ENCODE results near the gene RBM14.
"Not testable (repeated sequence)": the region's sequence is repeated elsewhere in the genome, so short reads cannot be mapped to it uniquely, and the experiment has no call there.

RBM14 gene

GRCh38 chr11:66632952-66633351, 16.5 kb downstream of the RBM14 start:
- DNase-seq (ENCODE audit: low read depth), result no peak

- no peak for DNase-seq (ENCODE audit: low read depth)
These were observed 20.0 kb downstream of the RBM14 start for GRCh38 chr11:66636411-66636810.

GRCh38 chr11:66637557-66638176, 21.2 kb downstream of the RBM14 start:
- DNase-seq (ENCODE audit: low read depth), result no peak

GRCh38 chr11:66638177-66639065, 22.0 kb downstream of the RBM14 start, which contains the start of gene RBM4:
TSS of gene RBM4 (plus strand) at chr11:66638703. CDS start at chr11:66639712, 1,009 bp downstream.
- peak; percentile 96 for DNase-seq (ENCODE audit: low read depth)

- no peak for DNase-seq (ENCODE audit: low read depth)
These were observed 22.8 kb downstream of the RBM14 start for GRCh38 chr11:66639066-66639813.

- not testable (repeated sequence) for DNase-seq (ENCODE audit: low read depth)
These were observed 23.4 kb downstream of the RBM14 start for GRCh38 chr11:66639814-66640340.

- DNase-seq (ENCODE audit: low read depth), result no peak
These were observed 25.4 kb downstream of the RBM14 start for GRCh38 chr11:66641834-66642233.

- no peak for DNase-seq (ENCODE audit: low read depth)
These were observed 27.5 kb downstream of the RBM14 start for GRCh38 chr11:66643745-66644437.

- no peak for DNase-seq (ENCODE audit: low read depth)
These were observed 30.4 kb downstream of the RBM14 start for GRCh38 chr11:66646828-66647227.

GRCh38 chr11:66649903-66650302, 33.5 kb downstream of the RBM14 start:
- no peak for DNase-seq (ENCODE audit: low read depth)

- DNase-seq (ENCODE audit: low read depth), result no peak
These were observed 34.6 kb downstream of the RBM14 start for GRCh38 chr11:66651016-66651415.

- DNase-seq (ENCODE audit: low read depth), result no peak
These were observed 36.2 kb downstream of the RBM14 start for GRCh38 chr11:66652651-66653050.

GRCh38 chr11:66653123-66653522, 36.7 kb downstream of the RBM14 start:
- DNase-seq (ENCODE audit: low read depth), result no peak

GRCh38 chr11:66659763-66660162, 43.3 kb downstream of the RBM14 start:
- no peak for DNase-seq (ENCODE audit: low read depth)

GRCh38 chr11:66663741-66664296, 47.4 kb downstream of the RBM14 start:
- DNase-seq (ENCODE audit: low read depth), result no peak

GRCh38 chr11:66665369-66665768, 48.9 kb downstream of the RBM14 start:
- no peak for DNase-seq (ENCODE audit: low read depth)

- no peak for DNase-seq (ENCODE audit: low read depth)
These were observed 54.4 kb downstream of the RBM14 start for GRCh38 chr11:66670816-66671215.

- DNase-seq (ENCODE audit: low read depth), result no peak
These were observed 58.7 kb downstream of the RBM14 start for GRCh38 chr11:66674964-66675602.

- no peak for DNase-seq (ENCODE audit: low read depth)
These were observed 60.0 kb downstream of the RBM14 start for GRCh38 chr11:66676282-66676919.

Data from T-helper 22 cell (primary cell).